COR-L47 (cell line): ENCODE measurements around the gene PLCB3.

Source experiments
- DNase-seq: peaks from one replicate; lab custom pipeline; 2025; lab: John Stamatoyannopoulos, UW

The PLCB3 gene

GRCh38 chr11:64251016-64251752, at the start of gene PLCB3:
TSS of gene PLCB3 (plus strand) at chr11:64251530. CDS start at chr11:64251650, 120 bp downstream.
- DNase-seq = no peak

GRCh38 chr11:64201543-64201942, 49.8 kb upstream of the PLCB3 start:
- no peak for DNase-seq

- no peak for DNase-seq
These were observed 48.3 kb upstream of the PLCB3 start for GRCh38 chr11:64202992-64203391.

DNA sequence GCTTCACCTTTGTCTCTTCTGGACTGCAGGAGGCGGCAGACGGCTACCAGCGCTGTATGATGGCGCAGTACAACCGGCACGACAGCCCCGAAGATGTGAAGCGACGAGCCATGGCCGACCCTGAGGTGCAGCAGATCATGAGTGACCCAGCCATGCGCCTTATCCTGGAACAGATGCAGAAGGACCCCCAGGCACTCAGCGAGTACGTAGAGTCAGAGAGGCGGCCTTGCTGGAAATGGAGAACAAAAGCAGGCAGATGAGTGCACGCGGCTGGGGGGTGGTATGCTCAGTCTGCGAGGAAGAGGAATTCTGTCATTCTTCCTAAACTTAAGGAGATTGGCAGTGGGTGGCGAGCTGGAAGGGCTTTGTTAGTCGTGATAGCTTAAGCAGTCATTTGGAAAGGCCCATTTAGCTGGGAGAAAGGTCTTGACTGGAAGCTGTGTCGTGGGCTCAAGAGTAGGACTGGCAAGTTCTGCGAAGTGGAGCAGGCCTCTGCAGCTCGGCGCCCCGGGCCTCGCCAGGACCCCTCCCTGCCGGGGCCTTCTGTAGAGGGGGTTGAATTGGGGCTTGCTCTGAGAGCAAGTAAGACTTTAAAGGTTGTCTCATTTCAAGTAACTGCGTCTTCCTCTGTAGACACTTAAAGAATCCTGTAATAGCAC, 47.8 kb upstream of the PLCB3 start:
- DNase-seq = no peak

DNA sequence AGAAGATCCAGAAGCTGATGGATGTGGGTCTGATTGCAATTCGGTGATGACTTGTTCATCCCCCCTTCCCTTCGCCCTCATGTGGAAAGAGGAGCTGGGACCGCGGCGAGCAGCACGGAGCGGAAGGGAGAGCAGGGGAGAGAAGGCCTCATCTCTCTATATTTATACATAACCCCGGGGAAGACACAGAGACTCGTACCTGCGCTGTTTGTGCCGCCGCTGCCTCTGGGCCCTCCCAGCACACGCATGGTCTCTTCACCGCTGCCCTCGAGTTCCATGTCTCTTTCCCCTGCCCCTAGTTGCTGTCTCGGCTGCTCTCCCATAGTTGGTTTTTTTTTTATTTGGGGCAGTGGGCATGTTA, 47.3 kb upstream of the PLCB3 start:
- DNase-seq = no peak

DNA sequence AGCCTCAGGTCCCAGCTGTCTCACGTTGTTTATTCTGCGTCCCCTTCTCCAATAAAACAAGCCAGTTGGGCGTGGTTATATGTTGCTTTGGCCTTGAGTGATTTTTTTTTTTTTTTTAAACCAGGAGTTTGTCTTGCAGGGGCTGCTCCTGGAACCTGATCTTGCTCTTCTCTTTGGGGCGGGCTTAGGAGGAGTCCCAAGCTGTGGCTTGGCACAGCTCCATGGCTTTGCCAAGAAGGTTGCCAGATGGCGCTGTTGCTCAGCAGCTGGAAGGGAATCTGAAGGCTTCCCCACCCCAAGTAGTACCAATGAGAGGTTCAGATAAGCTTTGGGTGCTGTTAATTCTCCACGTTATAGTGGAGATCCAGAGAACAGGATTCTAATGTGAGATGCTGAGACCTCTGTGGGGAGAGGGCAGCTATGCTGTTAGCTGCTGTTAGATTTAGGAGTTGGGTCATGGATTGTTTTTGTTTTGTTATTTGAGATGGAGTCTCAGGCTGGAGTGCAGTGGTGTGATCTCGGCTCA, 46.8 kb upstream of the PLCB3 start:
- peak; percentile 89 for DNase-seq

DNA sequence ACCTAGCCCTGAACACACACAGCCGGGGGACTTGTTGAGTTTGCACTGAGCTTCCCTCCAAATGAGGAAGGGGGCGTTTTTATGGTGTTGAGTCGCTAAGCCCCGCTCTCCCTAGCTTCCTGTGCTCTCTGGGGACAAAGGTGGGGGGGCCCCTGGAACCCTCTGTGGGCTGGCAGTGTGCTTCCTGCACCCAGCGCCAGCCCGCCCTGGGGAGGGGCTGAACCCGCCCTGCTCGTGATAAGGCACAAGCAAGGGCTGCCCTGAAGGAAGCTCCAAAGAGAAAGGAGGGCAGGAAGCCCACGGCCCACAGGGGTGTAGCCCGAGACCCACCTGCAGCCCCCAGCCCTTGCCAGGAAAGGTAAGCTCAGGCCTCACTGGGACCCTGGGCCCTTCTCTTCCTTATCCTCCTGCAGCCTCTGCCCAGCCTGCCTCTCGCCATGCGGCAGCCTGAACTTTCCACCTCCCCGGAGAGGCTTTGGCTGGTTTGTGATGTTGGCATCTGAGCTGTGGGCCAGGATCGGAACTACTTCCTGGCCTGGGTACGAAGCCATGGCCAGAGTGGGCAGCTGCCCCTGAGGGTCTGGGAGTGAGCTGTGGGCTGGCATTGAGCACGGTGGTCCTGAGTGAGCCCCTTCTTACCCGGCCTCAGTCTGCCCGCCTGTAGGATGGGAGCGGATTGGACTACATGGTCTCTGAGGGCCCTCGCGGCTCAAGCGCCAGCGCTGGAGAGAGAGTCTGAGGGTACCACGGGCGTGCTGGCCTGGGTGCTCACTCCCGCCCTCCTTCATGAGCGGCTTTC, 44.7 kb upstream of the PLCB3 start, which contains the start of gene FERMT3:
Gene FERMT3, plus strand, starts transcription at position 265 of the 799 bp plus-strand sequence. CDS start 644 bp downstream, outside the sequence.
- no peak for DNase-seq

DNA sequence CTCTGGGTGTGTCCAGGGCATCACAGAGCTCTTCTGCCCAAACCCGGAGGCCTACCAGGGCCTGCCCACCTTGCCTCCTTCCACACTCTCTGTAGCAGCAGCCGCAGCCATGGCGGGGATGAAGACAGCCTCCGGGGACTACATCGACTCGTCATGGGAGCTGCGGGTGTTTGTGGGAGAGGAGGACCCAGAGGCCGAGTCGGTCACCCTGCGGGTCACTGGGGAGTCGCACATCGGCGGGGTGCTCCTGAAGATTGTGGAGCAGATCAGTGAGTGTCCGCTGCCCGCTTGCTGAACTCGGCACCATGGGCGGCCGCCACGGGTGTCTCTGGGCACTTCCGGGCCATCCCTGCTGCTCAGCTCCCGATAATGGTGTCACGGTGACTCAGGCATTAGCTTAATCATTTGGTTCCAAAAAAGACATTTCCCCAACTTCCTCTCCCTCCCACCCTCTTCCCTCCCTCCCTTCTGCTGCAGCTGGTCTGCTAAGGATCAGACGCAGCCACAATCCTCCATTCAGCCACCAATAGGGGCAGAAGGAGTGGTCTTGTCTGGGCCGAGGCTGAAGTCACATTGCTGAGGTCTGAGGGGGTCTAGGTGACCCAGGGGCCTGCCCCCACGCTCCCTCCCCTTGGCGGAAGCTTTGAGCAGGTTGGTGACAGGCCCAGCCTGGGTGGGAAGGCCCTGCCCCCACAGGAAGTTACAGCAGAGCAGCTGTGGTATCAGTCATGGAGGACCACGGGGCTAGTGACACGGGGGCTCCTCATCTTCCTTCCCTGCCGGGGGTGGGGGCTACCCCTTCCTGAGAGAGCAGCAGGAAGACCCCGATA, 43.9 kb upstream of the PLCB3 start:
- DNase-seq = no peak

DNA sequence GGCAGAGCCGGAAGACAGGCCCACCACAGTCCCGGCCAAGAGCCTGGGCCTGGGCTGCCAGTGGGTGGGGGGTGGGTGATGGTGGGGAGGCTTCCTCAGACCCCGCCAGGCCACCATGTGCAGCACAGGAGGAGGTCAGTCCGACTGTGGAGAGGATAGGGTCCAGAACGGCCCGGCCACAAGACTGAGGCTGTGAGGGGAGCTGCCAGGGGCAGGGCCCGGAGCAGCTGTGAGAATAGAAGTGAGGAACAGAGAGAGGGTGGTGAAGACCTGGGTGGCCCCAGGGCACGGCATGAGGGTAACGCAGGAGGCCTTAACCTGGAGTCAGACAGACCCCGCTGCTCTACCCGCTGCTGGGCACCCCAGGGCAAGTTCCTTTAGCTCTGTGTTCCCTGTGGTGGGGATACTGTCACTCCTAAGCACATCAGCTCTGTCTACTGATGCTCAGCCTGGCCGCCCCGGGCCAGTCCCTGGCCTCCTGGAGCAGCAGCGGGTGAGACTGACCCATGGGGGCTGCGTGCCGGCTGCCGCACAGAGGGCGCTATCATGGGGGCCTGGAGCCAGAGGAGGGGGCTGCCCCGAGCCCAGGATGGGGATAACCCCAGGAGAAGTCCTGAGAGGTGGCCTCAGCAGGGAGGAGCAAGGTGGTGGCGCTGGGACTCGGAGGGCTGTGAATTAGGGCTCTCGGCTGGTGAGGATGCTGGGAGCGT, 43.1 kb upstream of the PLCB3 start:
- no peak for DNase-seq

DNA sequence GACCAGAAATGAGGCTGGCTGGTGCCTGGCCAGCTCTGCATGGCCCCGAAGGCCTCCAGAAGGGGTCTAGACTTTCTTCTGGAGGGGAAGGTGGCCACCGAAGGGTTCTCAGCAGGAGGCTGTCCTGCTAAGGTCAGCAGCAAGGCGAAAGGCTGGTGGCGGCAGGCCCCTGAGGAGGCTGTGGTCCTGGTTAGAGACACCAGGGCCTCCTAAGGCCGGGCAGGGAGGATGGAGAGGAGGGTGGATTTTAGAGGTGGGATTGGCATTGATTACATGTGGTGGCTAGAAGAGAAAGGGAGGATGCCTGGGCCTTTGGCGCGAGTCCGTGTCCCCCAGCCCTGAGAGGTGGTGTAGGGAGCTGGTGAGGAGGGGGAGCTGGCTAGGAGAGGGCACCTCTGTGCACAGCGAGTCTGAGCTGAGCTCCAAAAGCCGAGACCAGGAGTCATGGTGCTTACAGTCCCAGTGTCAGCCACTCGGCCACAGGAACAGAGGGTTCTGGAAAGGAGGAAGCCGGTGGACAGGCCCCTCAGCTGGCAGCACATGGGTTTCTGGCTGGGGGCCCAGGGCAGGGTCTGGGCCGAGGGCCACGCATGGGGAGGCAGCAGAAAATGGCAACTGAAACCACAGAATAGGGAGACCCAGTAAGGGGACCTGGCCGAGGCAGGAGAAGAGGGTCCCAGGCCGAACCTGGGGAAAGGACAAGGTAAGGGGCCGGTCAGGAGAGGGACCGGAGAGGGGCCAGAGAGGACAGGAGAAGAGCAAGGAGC, 42.4 kb upstream of the PLCB3 start:
- DNase-seq = no peak

DNA sequence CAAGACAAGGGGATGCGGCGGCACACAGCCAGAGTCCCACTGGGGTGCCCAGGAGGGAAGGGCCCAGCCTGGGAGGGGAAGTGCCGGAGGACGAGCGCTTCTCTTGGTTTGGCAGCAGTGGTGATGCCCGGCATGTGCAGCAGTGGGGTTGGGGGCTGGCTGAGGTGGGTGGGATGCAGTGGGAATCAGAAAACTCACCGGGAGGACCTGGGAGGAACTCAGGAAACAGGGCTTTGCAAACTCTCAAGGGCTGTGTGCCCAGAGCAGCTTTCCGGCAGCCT, 41.8 kb upstream of the PLCB3 start:
- no peak for DNase-seq

GRCh38 chr11:64210301-64211020, 40.9 kb upstream of the PLCB3 start:
- no peak for DNase-seq

GRCh38 chr11:64211181-64211872, 40.0 kb upstream of the PLCB3 start:
- no peak for DNase-seq

DNA sequence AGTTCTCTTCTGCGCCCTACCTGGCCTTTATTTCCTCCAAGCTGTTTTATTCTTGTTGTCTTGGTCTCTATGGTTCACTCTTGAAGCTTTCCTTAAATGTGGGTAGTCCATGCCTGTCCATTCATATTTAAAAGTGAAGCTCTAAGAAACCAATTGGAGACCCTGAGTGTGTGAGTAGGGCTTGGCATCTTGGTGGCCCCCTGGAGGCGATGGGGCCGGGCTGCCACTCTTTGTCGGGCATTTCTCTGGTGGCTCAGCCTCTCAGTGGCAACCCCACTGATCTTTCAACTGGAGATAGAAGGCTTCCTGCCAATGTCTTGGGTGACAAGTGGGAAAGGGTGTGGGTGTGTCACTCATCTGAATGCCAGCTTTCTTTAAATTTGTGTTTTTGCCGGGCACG, 34.5 kb upstream of the PLCB3 start:
- DNase-seq = no peak

GRCh38 chr11:64218628-64219353, 32.5 kb upstream of the PLCB3 start:
- DNase-seq = peak; percentile 32

DNA sequence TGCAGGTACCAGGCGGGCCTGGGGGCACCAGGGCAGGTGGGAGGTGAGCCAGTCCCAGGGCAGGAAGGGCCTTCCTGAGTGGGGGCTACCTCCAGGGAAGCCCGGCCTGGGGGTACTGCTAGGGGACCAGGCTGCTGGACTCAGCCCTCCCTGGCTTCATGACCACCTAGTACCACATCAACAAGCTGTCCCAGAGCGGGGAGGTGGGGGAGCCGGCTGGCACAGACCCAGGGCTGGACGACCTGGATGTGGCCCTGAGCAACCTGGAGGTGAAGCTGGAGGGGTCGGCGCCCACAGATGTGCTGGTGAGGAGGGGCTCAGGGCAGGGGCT, 32.0 kb upstream of the PLCB3 start:
- DNase-seq = no peak

GRCh38 chr11:64219755-64220154, 31.6 kb upstream of the PLCB3 start:
- DNase-seq = no peak

DNA sequence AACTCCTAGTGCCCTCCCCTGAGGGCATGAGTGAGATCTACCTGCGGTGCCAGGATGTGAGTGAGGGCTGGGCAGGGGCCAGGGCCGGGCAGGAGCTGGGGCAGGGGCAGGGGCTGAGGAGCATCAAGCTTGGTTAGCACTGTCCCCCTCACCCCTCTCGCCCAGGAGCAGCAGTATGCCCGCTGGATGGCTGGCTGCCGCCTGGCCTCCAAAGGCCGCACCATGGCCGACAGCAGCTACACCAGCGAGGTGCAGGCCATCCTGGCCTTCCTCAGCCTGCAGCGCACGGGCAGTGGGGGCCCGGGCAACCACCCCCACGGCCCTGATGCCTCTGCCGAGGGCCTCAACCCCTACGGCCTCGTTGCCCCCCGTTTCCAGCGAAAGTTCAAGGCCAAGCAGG, 31.1 kb upstream of the PLCB3 start:
- no peak for DNase-seq

DNA sequence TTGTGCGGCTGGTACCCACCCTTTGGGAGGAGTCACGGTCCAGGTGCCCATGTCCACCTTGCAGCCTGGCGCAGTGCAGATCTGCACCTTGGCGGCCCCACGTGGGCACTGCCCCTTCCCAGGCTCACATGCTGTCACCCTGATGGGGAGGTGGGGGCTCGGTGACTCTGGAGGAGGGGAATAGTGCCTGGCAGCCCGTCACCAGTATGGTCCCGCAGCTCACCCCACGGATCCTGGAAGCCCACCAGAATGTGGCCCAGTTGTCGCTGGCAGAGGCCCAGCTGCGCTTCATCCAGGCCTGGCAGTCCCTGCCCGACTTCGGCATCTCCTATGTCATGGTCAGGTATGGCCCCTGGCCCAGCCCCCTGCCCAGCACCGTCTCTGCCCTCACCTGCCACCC, 30.5 kb upstream of the PLCB3 start:
- DNase-seq = no peak
